Choroid plexus epithelial cell (primary cell): ENCODE results near the gene EBP.
"Not testable (repeated sequence)": the region's sequence is repeated elsewhere in the genome, so short reads cannot be mapped to it uniquely, and the experiment has no call there.

Experiments used
- DNase-seq: peaks from one replicate; pipeline ENCODE4 v3.0.0-alpha.2; 2010; ENCODE audit warnings: low read depth
- H3K4me3 ChIP-seq: 2 replicates; pipeline ENCODE4 v1.5.1; 2011; ENCODE audit warnings: low read depth, mild to moderate bottlenecking, control low read depth, low read length, moderate library complexity
- CTCF ChIP-seq: conservative IDR thresholded peaks from 2 replicates; pipeline ENCODE4 v1.5.1; 2011; ENCODE audit warnings: low read depth, mild to moderate bottlenecking, control low read depth, inconsistent platforms, low read length, moderate library complexity

Gene EBP

DNA sequence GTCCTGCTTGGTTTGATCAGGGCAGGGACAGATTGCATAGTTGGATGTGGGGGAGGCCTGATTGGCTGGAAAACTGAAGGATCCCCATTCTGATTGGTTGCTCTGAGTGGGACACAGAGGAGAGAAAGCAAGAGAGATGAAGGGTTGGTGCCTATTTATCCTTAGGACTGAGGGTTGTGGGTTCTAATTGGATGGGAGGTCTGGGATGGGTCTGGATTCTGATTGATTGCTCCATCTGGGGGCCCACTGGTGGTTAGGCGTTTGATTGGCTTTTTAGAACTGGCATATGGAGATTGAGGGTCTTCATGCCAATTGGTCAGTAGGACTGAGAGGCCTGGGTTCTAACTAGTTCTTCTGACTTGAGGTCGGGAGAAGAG is 644 bp upstream of the EBP start:
- DNase-seq = no peak
- H3K4me3 ChIP-seq = peak overlapping the region; percentile 60
- no peak for TF ChIP-seq CTCF

DNA sequence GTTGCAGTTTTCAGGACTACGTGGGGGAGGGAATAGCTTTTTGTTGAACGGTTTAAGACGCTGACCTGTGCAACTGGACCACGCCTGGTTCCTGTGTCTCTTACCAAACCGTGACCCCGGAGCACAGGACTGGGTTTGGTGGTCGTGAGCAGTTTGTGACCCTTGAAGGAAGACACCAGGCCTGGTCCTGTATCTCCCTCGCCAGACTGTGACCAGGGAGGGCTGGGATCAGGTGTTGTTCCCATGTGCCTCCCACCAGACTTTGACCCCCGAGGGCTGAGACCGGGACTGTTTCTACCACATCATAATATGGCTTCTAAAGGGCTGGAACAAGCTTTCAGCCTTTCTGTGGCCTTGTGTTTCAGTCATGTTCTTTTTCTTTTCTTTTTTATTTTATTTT is 683 bp downstream of the EBP start:
- no peak for TF ChIP-seq CTCF
- DNase-seq = no peak

GRCh38 chrX:48523682-48524081 is 2.1 kb downstream of the EBP start:
- DNase-seq = no peak
- no peak overlapping the region for H3K4me3 ChIP-seq
- TF ChIP-seq CTCF = no peak

More for the DNA sequence above, 683 bp downstream of the EBP start:
- H3K4me3 ChIP-seq = peak overlapping the region; percentile 60

- H3K4me3 ChIP-seq = not testable (repeated sequence)
Observed at GRCh38 chrX:48525853-48526252, 4.2 kb downstream of the EBP start.

GRCh38 chrX:48530736-48531135 is 9.1 kb downstream of the EBP start:
- H3K4me3 ChIP-seq = no peak overlapping the region
- DNase-seq = no peak
- no peak for TF ChIP-seq CTCF

More at GRCh38 chrX:48525853-48526252, 4.2 kb downstream of the EBP start:
- peak; percentile 23 for DNase-seq

DNA sequence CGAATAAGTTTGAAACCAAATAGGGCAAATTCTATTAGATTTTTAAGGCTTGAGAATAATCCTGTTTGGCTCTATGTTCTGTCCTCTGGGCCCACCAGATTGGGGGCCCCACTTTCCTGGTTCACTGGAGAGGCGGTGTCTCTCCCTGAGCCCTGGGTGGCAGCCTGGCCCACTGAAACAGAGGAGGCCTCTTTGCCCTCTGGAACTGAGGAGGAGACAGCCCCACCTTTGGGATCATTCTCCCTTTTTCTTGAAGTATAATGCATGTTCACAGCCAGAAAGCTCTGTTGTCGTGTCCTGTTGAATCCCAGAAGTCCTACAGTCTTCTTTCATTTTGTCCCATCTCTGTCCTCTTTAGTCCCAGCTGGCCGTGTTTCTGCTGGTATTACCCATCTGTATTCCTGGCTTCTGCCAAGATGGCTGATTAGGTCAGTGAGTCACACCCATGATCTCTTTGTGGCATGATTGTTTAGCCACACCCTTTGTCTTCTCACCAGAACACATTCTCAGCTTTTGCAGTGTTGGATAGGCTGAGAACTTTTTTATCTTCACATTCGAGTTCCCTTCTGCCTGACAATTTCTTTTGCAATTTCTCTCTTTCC is 9.9 kb downstream of the EBP start:
- TF ChIP-seq CTCF = no peak
- no peak overlapping the region for H3K4me3 ChIP-seq
- peak; percentile 62 for DNase-seq

DNA sequence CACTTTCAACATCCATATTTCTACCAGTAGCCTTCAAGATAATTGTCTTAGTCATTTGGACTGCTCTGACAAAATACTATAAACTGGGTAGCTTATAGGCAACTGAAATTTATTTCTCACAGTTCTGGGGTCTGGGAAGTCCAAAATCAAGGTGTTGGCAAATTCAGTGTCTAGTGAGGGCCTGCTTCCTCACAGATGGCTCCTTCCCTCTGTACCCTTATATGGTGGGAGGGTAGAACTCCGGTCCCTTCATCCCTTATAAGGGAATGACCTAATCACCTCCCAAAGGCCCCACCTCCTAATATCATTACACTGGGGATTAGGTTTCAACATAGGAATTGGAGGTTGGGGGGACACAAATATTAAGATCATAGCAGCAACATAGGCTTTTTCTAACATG is 10.6 kb downstream of the EBP start:
- TF ChIP-seq CTCF = no peak
- no peak for DNase-seq
- H3K4me3 ChIP-seq = no peak overlapping the region
